Pancreas (tissue), 10 donors: Measurements from ENCODE around the gene THSD7B. TPM values are rescaled to one million over a fixed set of nuclear protein-coding genes. Genes with fewer than 3 reads are reported as not detected.

Source experiments
- ATAC-seq, 4 donors: fragments of 200-7000 bp; cut with Tn5 transposase; one replicate each; pipeline versions ENCODE4 v1.8.0 to v1.9.1; 2020; ENCODE audit warnings: mild to moderate bottlenecking in 4 of 4, moderate library complexity in 4 of 4
- DNase-seq, 6 donors: peaks; one replicate each; pipeline ENCODE4 v3.0.0-alpha.2; 2020
- FAIRE-seq: peaks from 2 replicates; lab custom pipeline; 2012; peaks lifted over from hg19 to GRCh38; lab: Jason Lieb, UNC
- H3K27ac ChIP-seq, 4 donors: fragments of 200-600 bp; sonication (generic); 1 replicate in 3 of 4; 2 replicates in 1 of 4; pipeline versions ENCODE4 v1.5.0 to v1.8.0; 2020
- H3K27me3 ChIP-seq, 4 donors: fragments of 200-600 bp; one replicate each; pipeline ENCODE4 v1.8.0; 2021
- H3K36me3 ChIP-seq, 3 donors: fragments of 200-600 bp; sonication (generic) in 1 of 3; one replicate each; pipeline versions ENCODE4 v1.5.0 to v1.8.0; 2020 to 2021
- H3K4me1 ChIP-seq, 3 donors: fragments of 200-600 bp; one replicate each; pipeline ENCODE4 v1.8.0; 2021
- H3K4me3 ChIP-seq, 4 donors: fragments of 200-600 bp; sonication (generic) in 2 of 4; one replicate each; pipeline versions ENCODE4 v1.5.0 to v1.8.0; 2020 to 2021
- H3K9me3 ChIP-seq, 4 donors: fragments of 200-600 bp; one replicate each; pipeline ENCODE4 v1.8.0; 2021
- WGBS, 2 donors: extraction: QIAGEN DNeasy Blood & Tissue Kit; methylation state at CpG; one replicate each; pipeline ENCODE4 v1.1.7; 2013; 5-methylcytosine and 5-hydroxymethylcytosine counted together
- intact Hi-C, 3 donors: fragments of 100-400 bp; cut with DNase I; formaldehyde crosslinking; loops; one replicate each; pipeline versions ENCODE4 v1.11.1 to v1.14.2; 2022
- polyA plus RNA-seq, 2 donors: library from polyadenylated mRNA; stranded (reverse); fragments of 200-250 nt; gene quantifications; one replicate each; pipeline ENCODE4 v1.2.3, GENCODE V29; 2013
- total RNA-seq, 6 donors: library from RNA; stranded (reverse); fragmentation: NEBNext Ultra II Directional in 4 of 6; extraction: Animal tissue kit (Norgen Biotek cat#: 25700) in 4 of 6; gene quantifications; one replicate each; pipeline versions ENCODE4 v1.2.1 to v1.2.4, GENCODE V29; 2021 to 2023
- TF ChIP-seq, protein P1 (sequence below), 4 donors: fragments of 200-600 bp; sonication (generic) in 3 of 4; IDR thresholded peaks; one replicate each; pipeline versions ENCODE4 v1.5.0 to v1.8.0; 2021; ENCODE audit warnings: antibody characterized with exemption in 4 of 4
- donor health status: healthy with polysubstance abuse.
- donor health status: DM: no; HTN: no; CAD: no; lungs with moderate emphysema.
- donor health status: DM: no; HTN: no; CAD: no.
- donor health status: control.
- donor health status: control.
- donor health status: Bipolar disorder and iron deficiency.
- donor health status: DM: yes; HTN: yes; CAD: no.
- donor health status: DM: no; HTN: no; CAD: no.
- donor health status: DM: no; HTN: no; CAD: no.
- donor health status: DM: yes; HTN: yes; CAD: no.

Gene THSD7B
- total and polyA plus RNA-seq, 8 donors = 0.02 to 0.18 (median 0.07) TPM; not detected in 4

DNA sequence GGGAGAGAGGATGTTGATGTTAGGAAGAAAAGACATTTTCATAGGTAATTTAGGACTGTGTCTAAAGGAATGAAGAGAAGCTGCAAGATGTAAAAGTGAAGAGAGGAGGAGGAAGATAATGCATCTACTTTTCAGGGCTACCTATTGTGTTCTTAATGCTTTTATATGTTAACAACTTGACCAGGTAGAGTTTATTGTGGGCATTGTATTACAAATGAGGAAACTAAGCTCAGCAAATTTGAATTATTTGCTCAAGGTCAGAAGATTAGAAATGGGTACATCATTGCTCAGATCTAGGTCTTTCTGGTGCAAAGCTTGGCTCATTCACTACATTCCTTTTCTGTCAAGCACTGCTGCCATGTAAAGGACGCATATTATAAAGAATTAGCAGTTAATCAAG is 441.7 kb downstream of the THSD7B start:
- no peaks in the 10 kb centered on the region for H3K36me3 ChIP-seq
- H3K27me3 ChIP-seq = no peaks in the 10 kb centered on the region
- no peaks in the 10 kb centered on the region for H3K9me3 ChIP-seq
- DNase-seq (no peak), ATAC-seq (no peak), FAIRE-seq (no peak)
- no peak overlapping the region for H3K27ac ChIP-seq
- no peaks in the 10 kb centered on the region for H3K4me1 ChIP-seq
- WGBS, 2 donors = 29 to 58% methylated on average over 1 of the region's 1 CpG
- intact Hi-C loops = no loop called here
- H3K4me3 ChIP-seq = no peak overlapping the region
- TF ChIP-seq, protein P1, sequence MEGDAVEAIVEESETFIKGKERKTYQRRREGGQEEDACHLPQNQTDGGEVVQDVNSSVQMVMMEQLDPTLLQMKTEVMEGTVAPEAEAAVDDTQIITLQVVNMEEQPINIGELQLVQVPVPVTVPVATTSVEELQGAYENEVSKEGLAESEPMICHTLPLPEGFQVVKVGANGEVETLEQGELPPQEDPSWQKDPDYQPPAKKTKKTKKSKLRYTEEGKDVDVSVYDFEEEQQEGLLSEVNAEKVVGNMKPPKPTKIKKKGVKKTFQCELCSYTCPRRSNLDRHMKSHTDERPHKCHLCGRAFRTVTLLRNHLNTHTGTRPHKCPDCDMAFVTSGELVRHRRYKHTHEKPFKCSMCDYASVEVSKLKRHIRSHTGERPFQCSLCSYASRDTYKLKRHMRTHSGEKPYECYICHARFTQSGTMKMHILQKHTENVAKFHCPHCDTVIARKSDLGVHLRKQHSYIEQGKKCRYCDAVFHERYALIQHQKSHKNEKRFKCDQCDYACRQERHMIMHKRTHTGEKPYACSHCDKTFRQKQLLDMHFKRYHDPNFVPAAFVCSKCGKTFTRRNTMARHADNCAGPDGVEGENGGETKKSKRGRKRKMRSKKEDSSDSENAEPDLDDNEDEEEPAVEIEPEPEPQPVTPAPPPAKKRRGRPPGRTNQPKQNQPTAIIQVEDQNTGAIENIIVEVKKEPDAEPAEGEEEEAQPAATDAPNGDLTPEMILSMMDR (IDR thresholded peaks at IDR 0.05) = no peak

DNA sequence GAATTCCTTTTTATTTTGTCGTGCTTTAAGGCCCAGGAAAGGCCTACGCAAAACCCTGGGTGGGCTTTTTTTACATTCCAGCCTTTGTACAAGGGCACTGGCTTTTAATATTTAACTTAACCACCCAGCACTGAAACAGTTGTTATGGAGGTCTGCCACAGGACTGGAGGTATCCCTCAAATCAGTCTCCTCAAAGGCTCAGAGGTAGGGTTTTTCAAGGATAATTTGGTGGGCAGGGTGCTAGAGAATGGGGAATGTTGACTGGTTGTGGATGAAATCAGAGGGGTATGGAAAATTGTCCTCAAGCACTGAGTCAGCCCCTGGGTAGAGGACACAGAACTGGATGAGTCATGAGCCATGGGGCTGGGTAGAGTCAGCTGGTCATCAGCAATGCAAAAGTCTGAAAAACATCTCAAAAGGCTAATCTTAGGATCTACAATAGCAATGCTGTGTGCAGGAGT is 443.1 kb downstream of the THSD7B start:
- Histone ChIP-seq H3K27ac (no peak overlapping the region), H3K4me3 (no peak overlapping the region), H3K9me3 (no peaks in the 10 kb centered on the region), H3K4me1 (no peaks in the 10 kb centered on the region), H3K36me3 (no peaks in the 10 kb centered on the region), H3K27me3 (no peaks in the 10 kb centered on the region)
- TF ChIP-seq, protein P1 (IDR thresholded peaks at IDR 0.05) = no peak
- DNase-seq = no peak
- intact Hi-C loops = no loop called here
- 33 to 34% methylated on average over 2 of the region's 2 CpGs for WGBS, 2 donors
- ATAC-seq = no peak
- FAIRE-seq = no peak

DNA sequence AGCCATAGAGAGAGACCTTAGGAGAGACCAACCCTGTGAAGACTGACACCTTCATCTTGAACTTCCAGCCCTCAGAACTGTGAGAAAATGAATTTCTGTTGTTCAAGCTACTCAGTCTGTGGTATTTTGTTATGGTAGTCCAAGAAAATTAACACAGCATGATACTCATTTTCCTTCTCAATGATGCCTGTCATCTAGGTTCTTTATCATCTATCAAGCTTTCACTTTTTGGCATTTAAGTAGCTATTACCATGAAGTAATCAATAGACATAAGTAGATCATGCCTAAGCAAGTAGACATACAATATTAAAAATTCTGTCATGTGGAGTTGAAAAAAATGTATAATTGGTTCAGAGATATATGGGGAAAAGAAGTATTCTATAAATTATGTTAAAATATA is 444.7 kb downstream of the THSD7B start:
- Histone ChIP-seq H3K27me3 (no peaks in the 10 kb centered on the region), H3K27ac (no peak overlapping the region), H3K36me3 (no peaks in the 10 kb centered on the region), H3K9me3 (no peaks in the 10 kb centered on the region), H3K4me3 (no peak overlapping the region), H3K4me1 (no peaks in the 10 kb centered on the region)
- intact Hi-C loops = no loop called here
- no peak for DNase-seq
- no peak for ATAC-seq
- no peak for FAIRE-seq
- TF ChIP-seq, protein P1 (IDR thresholded peaks at IDR 0.05) = no peak

DNA sequence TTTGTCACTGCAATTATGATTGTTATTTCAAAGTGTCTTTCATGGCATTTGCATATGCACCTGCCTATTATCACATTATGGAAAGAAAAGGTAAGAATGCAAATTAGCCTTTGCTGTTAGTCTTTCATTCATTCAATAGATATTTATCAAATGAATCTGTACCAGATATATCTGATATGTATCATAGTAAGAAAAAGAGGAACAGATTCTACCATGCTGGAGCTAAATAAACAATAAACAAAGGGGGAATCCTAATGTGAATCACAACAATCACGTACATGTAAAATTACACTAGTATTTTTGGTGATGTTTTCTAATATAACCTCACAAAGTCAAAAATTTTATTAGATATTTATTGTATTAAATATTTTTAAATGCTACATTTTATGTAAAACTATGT is 446.4 kb downstream of the THSD7B start:
- FAIRE-seq (no peak), DNase-seq (no peak), ATAC-seq (no peak)
- Histone ChIP-seq H3K36me3 (no peaks in the 10 kb centered on the region), H3K4me3 (no peak overlapping the region), H3K4me1 (no peaks in the 10 kb centered on the region), H3K27me3 (no peaks in the 10 kb centered on the region), H3K9me3 (no peaks in the 10 kb centered on the region), H3K27ac (no peak overlapping the region)
- TF ChIP-seq, protein P1 (IDR thresholded peaks at IDR 0.05) = no peak
- intact Hi-C loops = no loop called here
- 79 to 93% methylated on average over 1 of the region's 1 CpG for WGBS, 2 donors

GRCh38 chr2:137220438-137220993 is 455.2 kb downstream of the THSD7B start:
- H3K4me1 ChIP-seq = no peaks in the 10 kb centered on the region
- intact Hi-C loops = no loop called here
- DNase-seq (no peak), ATAC-seq (no peak), FAIRE-seq (no peak)
- TF ChIP-seq, protein P1 (IDR thresholded peaks at IDR 0.05) = no peak
- H3K27ac ChIP-seq = no peak overlapping the region
- H3K27me3 ChIP-seq = peaks cover 0 to 4% (median 0%) of the 10 kb centered on the region in 4 donors
- H3K9me3 ChIP-seq = no peaks in the 10 kb centered on the region
- 17 to 24% methylated on average over 1 of the region's 1 CpG for WGBS, 2 donors
- no peaks in the 10 kb centered on the region for H3K36me3 ChIP-seq
- H3K4me3 ChIP-seq = no peak overlapping the region
